ENCODE data around the gene CANT1. TPM values are rescaled to one million over a fixed set of nuclear protein-coding genes. Genes with fewer than 3 reads are reported as not detected.

CANT1 gene
- total and polyA plus RNA-seq, 7 donors, result 10.2 to 34.3 (median 22.5) TPM

DNA sequence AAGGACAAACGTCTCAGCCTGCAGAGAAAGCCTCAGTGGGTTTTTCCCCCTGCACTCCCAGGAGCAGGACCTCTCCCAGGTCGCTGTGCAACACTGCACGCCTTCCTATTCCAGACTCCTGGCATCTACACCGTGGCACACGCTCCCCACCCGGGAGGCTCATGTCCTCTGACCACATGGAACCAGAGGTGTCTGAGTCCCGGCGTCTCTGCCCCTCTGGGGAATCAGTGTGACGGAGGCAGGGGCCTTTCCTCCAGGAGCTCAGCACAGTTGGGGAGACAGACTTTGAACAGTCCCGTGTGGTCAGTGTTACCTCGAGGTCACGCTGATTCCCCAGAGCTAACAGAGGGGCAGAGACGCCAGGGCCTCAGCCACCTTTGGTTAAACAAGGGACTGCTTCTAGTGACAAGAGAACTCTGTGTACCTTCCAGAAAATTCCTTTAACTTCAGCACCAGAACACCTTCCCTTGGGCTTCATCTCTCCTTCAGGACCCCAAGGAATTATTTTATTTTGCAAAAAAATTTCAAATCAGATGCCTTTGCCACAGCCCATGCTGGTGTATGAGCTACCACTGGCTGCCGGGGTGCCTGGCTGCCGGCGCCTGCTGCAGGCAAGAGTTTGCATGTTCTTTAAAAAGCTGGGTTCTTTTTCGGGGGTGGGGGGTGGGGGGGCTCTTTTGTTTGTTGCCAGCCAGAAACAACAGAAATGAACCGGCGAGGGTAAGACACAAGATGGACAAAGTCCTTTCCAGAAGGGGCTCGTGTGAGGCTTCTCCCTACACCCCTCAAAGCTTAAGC, 6.6 kb downstream of the CANT1 start:
- no peak overlapping the region for H3K27ac ChIP-seq
- ATAC-seq, result no peak
- 64 to 77% (median 66%) methylated on average over 20 of the region's 20 CpGs for WGBS, 3 donors
- intact Hi-C loops (cut with DNase I), result no loop called here
- no peaks in the 10 kb centered on the region for H3K9me3 ChIP-seq
- no peak overlapping the region for H3K4me3 ChIP-seq
- H3K4me1 ChIP-seq, result peaks cover 24% of the 10 kb centered on the region
- no peak for DNase-seq
- H3K27me3 ChIP-seq (ENCODE audit: insufficient read depth in 3 of 3, low read length in 2 of 3), result no peaks in the 10 kb centered on the region
- TF ChIP-seq, protein P1, sequence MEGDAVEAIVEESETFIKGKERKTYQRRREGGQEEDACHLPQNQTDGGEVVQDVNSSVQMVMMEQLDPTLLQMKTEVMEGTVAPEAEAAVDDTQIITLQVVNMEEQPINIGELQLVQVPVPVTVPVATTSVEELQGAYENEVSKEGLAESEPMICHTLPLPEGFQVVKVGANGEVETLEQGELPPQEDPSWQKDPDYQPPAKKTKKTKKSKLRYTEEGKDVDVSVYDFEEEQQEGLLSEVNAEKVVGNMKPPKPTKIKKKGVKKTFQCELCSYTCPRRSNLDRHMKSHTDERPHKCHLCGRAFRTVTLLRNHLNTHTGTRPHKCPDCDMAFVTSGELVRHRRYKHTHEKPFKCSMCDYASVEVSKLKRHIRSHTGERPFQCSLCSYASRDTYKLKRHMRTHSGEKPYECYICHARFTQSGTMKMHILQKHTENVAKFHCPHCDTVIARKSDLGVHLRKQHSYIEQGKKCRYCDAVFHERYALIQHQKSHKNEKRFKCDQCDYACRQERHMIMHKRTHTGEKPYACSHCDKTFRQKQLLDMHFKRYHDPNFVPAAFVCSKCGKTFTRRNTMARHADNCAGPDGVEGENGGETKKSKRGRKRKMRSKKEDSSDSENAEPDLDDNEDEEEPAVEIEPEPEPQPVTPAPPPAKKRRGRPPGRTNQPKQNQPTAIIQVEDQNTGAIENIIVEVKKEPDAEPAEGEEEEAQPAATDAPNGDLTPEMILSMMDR (IDR thresholded peaks at IDR 0.05), result no peak
- peaks cover 0 to 18% of the 10 kb centered on the region in 2 donors for H3K36me3 ChIP-seq (ENCODE audit: insufficient read depth in 1 of 2, low read depth in 1 of 2)

DNA sequence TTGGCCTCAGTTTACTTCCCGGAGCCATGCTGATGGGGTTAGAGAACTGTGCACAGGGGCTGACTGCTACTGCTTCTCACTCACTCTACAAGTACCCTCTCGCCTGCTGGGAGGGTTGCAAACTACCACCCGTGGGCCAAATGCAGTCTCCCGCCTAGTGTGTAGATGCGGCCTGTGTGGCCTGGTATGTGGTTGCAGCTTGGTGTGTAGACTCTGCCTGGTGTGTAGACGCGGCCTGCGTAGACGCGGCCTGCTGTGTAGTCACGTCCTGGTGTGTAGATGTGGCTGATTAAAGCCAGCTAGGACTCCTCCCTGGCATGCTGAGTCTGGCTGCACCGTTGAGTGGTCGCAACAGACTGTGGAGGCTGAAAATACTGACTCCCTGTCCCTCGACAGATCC, 7.3 kb downstream of the CANT1 start:
- H3K27ac ChIP-seq, result no peak overlapping the region
- DNase-seq, result no peak
- no peaks in the 10 kb centered on the region for H3K27me3 ChIP-seq (ENCODE audit: insufficient read depth in 3 of 3, low read length in 2 of 3)
- no peak for ATAC-seq
- intact Hi-C loops (cut with DNase I), result no loop called here
- H3K4me3 ChIP-seq, result no peak overlapping the region
- 86 to 91% (median 90%) methylated on average over 14 of the region's 14 CpGs for WGBS, 3 donors
- H3K4me1 ChIP-seq, result peaks cover 20% of the 10 kb centered on the region
- TF ChIP-seq, protein P1 (IDR thresholded peaks at IDR 0.05), result no peak
- no peaks in the 10 kb centered on the region for H3K9me3 ChIP-seq
- peaks cover 0 to 18% of the 10 kb centered on the region in 2 donors for H3K36me3 ChIP-seq (ENCODE audit: insufficient read depth in 1 of 2, low read depth in 1 of 2)

DNA sequence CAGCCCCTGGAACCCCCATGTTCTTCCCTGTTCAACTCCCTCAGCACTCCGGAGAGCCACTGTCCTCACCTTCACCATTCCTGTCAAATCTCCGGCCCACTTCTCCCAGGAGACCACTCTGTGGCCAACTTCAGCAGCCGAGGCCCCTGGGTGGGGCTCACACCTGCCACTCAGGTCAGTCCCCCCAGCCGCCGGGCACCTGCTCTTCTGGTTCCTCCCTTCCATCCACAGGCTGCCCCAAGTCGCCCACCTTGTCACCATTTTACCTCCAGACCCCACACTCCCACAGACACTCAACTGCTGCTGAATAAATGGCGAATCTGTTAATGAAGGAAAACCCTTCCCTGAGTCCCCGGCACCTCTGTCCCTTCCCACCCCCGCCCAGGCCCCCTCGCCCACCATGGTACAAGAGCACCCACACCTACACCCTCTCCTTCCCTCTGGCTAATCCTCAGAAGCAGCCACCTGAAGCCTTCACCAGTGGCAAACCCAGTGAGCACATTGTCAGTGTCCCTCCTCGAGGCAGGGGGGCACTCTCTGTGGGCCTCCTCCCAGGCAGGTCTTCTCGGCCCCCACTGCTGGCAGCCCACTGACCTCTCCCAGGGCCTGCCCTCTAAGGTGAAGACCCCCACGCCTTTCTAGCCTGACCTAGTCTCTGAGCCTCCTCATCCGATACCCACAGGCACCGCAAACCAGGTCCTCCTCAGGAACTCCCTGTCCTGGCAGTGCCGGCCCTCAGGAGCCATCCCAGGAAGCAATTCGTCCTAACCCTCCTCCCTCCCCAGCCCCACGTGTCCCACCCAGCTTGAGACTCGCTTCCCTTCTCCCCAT, 8.2 kb downstream of the CANT1 start:
- Histone ChIP-seq H3K27me3 (ENCODE audit: insufficient read depth in 3 of 3, low read length in 2 of 3) (no peaks in the 10 kb centered on the region), H3K36me3 (ENCODE audit: insufficient read depth in 1 of 2, low read depth in 1 of 2) (peaks cover 0 to 27% of the 10 kb centered on the region in 2 donors), H3K27ac (no peak overlapping the region), H3K9me3 (no peaks in the 10 kb centered on the region), H3K4me3 (no peak overlapping the region), H3K4me1 (peaks cover 18% of the 10 kb centered on the region)
- intact Hi-C loops (cut with DNase I), result no loop called here
- no peak for DNase-seq
- TF ChIP-seq, protein P1 (IDR thresholded peaks at IDR 0.05), result no peak
- WGBS, 3 donors, result 88 to 91% (median 89%) methylated on average over 19 of the region's 19 CpGs
- no peak for ATAC-seq

DNA sequence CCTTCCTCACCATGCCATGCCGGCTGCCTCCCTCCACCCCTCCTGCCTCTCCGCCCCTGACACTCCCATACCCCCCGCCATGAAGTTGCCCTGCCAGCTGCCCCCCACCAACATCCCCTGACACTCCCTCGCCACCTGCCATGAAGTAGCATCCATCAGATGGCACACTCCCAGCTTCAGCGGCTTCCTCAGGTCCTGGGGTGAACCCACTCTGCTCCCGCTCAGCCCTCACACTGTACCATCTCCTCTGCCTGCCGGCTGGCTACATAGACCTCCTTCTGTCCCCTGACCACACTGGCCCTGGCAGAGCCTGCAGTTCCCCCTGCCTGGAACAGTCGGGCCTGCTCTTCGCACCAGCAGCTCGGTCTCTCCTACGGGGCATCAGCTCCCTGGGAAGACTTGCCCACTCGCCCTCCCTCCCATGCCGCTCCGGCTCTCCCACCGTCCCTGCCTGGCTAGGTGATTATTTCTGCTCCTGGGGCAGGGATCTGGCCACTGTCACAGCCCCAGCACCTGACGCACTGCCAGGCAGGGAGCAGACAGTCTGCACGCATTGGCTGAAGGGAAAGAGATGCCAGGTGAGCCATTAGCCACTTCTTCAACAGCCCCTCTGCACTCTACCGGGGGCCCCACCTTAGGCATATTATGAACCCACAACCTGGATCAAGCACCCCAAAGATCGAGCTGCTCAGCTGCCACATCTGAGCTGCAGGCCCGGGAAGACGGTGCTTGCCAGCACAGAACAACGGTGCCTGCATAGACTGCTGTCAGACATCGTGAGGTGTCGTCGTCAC, 9.0 kb downstream of the CANT1 start:
- DNase-seq (no peak), ATAC-seq (no peak)
- H3K4me3 ChIP-seq, result no peak overlapping the region
- intact Hi-C loops (cut with DNase I), result no loop called here
- 86 to 91% (median 89%) methylated on average over 25 of the region's 25 CpGs for WGBS, 3 donors
- peaks cover 0 to 32% of the 10 kb centered on the region in 2 donors for H3K36me3 ChIP-seq (ENCODE audit: insufficient read depth in 1 of 2, low read depth in 1 of 2)
- no peaks in the 10 kb centered on the region for H3K27me3 ChIP-seq (ENCODE audit: insufficient read depth in 3 of 3, low read length in 2 of 3)
- no peaks in the 10 kb centered on the region for H3K9me3 ChIP-seq
- TF ChIP-seq, protein P1 (IDR thresholded peaks at IDR 0.05), result no peak
- H3K27ac ChIP-seq, result no peak overlapping the region
- peaks cover 20% of the 10 kb centered on the region for H3K4me1 ChIP-seq

All from psoas muscle (tissue), 8 donors.